SK-N-SH (cell line): ENCODE results near the gene LLGL2.

ENCODE experiments used
- EP300 ChIP-seq, 2 experiments: IDR thresholded peaks; 2 replicates each; pipeline versions ENCODE4 v1.4.0 to v1.6.1; 2012; ENCODE audit warnings: borderline replicate concordance in 1 of 2, low read depth in 1 of 2, low read length in 1 of 2
- FOXM1 ChIP-seq: IDR thresholded peaks from 2 replicates; pipeline ENCODE4 v1.4.0; 2012; ENCODE audit warnings: low read depth, mild to moderate bottlenecking
- MXI1 ChIP-seq: IDR thresholded peaks from 2 replicates; pipeline ENCODE4 v1.6.1; 2012; ENCODE audit warnings: mild to moderate bottlenecking, low read depth, low read length, improper control_type of control experiment
- NRF1 ChIP-seq: IDR thresholded peaks from 2 replicates; pipeline ENCODE4 v1.6.1; 2012; ENCODE audit warnings: low read depth, mild to moderate bottlenecking, low read length
- POLR2AphosphoS5 ChIP-seq: IDR thresholded peaks from 2 replicates; pipeline ENCODE4 v1.6.1; 2012; ENCODE audit warnings: low read depth, low read length
- RCOR1 ChIP-seq: fragments of 150-350 bp; IDR thresholded peaks from 2 replicates; pipeline ENCODE4 v1.6.1; 2017; ENCODE audit warnings: antibody characterized with exemption, low read length
- RFX5 ChIP-seq: IDR thresholded peaks from 2 replicates; pipeline ENCODE4 v1.6.1; 2012; ENCODE audit warnings: mild to moderate bottlenecking, improper control_type of control experiment, low read length
- SMC3 ChIP-seq: IDR thresholded peaks from 2 replicates; pipeline ENCODE4 v1.6.1; 2012; ENCODE audit warnings: low read depth, low read length, improper control_type of control experiment
- YY1 ChIP-seq: IDR thresholded peaks from 2 replicates; pipeline ENCODE4 v1.4.0; 2012; ENCODE audit warnings: low read depth, mild to moderate bottlenecking
- TF ChIP-seq, protein P1 (sequence below): IDR thresholded peaks from 2 replicates; pipeline ENCODE4 v1.6.1; 2012; ENCODE audit warnings: mild to moderate bottlenecking, low read depth, low read length, moderate library complexity
- TF ChIP-seq, protein P2 (sequence below): fragments of 200-600 bp; sonication (generic); IDR thresholded peaks from 2 replicates; pipeline ENCODE4 v1.6.1; 2017; ENCODE audit warnings: antibody characterized with exemption, mild to moderate bottlenecking, moderate library complexity
- TF ChIP-seq, protein P3 (sequence below): IDR thresholded peaks from 2 replicates; pipeline ENCODE4 v1.4.0; 2012; ENCODE audit warnings: low read depth
- TF ChIP-seq, protein P4 (sequence below): fragments of 150-350 bp; IDR thresholded peaks from 2 replicates; pipeline ENCODE4 v1.6.1; 2017; ENCODE audit warnings: antibody characterized with exemption, low read length, low read depth, borderline replicate concordance

DNA sequence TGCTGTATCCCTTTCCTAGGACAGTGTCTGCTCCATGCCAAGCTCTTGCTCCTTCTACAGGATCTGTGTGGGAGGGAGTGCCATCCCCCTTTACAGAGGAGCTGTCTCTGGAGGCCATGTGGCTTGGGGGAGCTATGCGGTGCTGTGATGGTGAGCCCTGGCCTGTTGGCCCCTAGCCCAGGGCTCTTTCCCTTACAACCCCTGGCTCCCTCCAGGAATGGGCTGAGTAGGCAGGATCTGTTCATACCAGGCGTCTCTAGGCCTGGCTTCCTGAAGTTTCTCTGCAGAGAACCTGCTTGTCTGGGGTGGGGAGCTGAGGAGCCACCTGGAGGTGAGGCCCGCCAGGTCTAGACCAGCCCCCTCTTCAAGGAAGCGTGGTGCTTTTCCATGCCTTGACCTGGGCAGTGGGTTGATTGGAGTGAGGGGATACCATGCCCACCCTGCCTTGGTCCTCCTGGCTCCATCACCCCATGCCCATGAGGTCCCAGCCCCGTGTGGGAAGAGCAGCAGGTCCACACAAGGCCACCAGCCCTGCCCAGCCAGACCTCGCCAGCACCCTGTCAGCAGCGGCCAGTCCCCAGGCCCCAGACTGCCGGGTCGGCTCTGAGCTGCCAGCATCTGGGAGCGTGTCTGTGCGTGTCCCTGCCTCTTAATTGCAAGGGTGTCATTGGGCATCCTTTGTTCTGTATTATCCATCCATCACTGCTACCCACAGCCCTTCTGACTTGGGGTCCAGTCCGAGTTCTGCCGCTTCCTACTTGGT is 14.7 kb downstream of the LLGL2 start:
- TF ChIP-seq, protein P1, sequence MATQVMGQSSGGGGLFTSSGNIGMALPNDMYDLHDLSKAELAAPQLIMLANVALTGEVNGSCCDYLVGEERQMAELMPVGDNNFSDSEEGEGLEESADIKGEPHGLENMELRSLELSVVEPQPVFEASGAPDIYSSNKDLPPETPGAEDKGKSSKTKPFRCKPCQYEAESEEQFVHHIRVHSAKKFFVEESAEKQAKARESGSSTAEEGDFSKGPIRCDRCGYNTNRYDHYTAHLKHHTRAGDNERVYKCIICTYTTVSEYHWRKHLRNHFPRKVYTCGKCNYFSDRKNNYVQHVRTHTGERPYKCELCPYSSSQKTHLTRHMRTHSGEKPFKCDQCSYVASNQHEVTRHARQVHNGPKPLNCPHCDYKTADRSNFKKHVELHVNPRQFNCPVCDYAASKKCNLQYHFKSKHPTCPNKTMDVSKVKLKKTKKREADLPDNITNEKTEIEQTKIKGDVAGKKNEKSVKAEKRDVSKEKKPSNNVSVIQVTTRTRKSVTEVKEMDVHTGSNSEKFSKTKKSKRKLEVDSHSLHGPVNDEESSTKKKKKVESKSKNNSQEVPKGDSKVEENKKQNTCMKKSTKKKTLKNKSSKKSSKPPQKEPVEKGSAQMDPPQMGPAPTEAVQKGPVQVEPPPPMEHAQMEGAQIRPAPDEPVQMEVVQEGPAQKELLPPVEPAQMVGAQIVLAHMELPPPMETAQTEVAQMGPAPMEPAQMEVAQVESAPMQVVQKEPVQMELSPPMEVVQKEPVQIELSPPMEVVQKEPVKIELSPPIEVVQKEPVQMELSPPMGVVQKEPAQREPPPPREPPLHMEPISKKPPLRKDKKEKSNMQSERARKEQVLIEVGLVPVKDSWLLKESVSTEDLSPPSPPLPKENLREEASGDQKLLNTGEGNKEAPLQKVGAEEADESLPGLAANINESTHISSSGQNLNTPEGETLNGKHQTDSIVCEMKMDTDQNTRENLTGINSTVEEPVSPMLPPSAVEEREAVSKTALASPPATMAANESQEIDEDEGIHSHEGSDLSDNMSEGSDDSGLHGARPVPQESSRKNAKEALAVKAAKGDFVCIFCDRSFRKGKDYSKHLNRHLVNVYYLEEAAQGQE = no peak
- TF ChIP-seq POLR2AphosphoS5 (no peak), SMC3 (no peak), NRF1 (no peak), RCOR1 (no peak), YY1 (no peak), MXI1 (no peak), RFX5 (no peak), EP300 (IDR thresholded peaks at IDR 0.05; ENCODE audit: borderline replicate concordance in 1 of 2, low read depth in 1 of 2, low read length in 1 of 2) (no peak), FOXM1 (no peak)
- TF ChIP-seq, protein P2, sequence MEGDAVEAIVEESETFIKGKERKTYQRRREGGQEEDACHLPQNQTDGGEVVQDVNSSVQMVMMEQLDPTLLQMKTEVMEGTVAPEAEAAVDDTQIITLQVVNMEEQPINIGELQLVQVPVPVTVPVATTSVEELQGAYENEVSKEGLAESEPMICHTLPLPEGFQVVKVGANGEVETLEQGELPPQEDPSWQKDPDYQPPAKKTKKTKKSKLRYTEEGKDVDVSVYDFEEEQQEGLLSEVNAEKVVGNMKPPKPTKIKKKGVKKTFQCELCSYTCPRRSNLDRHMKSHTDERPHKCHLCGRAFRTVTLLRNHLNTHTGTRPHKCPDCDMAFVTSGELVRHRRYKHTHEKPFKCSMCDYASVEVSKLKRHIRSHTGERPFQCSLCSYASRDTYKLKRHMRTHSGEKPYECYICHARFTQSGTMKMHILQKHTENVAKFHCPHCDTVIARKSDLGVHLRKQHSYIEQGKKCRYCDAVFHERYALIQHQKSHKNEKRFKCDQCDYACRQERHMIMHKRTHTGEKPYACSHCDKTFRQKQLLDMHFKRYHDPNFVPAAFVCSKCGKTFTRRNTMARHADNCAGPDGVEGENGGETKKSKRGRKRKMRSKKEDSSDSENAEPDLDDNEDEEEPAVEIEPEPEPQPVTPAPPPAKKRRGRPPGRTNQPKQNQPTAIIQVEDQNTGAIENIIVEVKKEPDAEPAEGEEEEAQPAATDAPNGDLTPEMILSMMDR = no peak
- TF ChIP-seq, protein P3, sequence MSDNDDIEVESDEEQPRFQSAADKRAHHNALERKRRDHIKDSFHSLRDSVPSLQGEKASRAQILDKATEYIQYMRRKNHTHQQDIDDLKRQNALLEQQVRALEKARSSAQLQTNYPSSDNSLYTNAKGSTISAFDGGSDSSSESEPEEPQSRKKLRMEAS = no peak
- TF ChIP-seq, protein P4, sequence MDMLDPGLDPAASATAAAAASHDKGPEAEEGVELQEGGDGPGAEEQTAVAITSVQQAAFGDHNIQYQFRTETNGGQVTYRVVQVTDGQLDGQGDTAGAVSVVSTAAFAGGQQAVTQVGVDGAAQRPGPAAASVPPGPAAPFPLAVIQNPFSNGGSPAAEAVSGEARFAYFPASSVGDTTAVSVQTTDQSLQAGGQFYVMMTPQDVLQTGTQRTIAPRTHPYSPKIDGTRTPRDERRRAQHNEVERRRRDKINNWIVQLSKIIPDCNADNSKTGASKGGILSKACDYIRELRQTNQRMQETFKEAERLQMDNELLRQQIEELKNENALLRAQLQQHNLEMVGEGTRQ = no peak
